GM12875 (cell line): ENCODE results near the gene DHRS7B.

Source experiments
- H3K4me3 ChIP-seq: one replicate; pipeline ENCODE4 v1.5.1; 2011; ENCODE audit warnings: low read depth, low read length, control low read depth
- TF ChIP-seq, protein P1 (sequence below): IDR thresholded peaks from 2 replicates; pipeline ENCODE4 v1.5.1; 2011; ENCODE audit warnings: low read depth, mild to moderate bottlenecking, control low read depth, inconsistent platforms, low read length, moderate library complexity, borderline replicate concordance; ENCODE audit not compliant: insufficient read depth

DHRS7B gene

DNA sequence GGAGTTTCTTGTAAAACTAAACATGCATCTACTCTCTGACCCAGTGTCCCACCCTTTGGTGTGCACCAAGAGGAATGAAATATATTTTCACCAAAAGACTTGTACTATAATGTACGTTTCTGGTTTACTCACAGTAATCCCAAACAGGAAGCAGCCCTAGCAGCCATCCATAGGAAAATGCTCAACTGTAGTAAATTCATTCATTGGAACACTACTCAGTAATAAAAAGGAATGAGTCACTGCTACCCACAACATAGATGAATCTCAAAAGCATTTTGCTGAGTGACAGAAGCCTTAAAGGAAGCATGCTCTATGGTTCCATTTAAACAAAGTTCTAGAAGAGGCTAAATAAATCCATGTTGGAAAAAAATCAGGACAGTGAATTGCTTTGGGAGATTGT lies 37.6 kb upstream of the DHRS7B start:
- TF ChIP-seq, protein P1, sequence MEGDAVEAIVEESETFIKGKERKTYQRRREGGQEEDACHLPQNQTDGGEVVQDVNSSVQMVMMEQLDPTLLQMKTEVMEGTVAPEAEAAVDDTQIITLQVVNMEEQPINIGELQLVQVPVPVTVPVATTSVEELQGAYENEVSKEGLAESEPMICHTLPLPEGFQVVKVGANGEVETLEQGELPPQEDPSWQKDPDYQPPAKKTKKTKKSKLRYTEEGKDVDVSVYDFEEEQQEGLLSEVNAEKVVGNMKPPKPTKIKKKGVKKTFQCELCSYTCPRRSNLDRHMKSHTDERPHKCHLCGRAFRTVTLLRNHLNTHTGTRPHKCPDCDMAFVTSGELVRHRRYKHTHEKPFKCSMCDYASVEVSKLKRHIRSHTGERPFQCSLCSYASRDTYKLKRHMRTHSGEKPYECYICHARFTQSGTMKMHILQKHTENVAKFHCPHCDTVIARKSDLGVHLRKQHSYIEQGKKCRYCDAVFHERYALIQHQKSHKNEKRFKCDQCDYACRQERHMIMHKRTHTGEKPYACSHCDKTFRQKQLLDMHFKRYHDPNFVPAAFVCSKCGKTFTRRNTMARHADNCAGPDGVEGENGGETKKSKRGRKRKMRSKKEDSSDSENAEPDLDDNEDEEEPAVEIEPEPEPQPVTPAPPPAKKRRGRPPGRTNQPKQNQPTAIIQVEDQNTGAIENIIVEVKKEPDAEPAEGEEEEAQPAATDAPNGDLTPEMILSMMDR: no peak
- no peak overlapping the region for H3K4me3 ChIP-seq

DNA sequence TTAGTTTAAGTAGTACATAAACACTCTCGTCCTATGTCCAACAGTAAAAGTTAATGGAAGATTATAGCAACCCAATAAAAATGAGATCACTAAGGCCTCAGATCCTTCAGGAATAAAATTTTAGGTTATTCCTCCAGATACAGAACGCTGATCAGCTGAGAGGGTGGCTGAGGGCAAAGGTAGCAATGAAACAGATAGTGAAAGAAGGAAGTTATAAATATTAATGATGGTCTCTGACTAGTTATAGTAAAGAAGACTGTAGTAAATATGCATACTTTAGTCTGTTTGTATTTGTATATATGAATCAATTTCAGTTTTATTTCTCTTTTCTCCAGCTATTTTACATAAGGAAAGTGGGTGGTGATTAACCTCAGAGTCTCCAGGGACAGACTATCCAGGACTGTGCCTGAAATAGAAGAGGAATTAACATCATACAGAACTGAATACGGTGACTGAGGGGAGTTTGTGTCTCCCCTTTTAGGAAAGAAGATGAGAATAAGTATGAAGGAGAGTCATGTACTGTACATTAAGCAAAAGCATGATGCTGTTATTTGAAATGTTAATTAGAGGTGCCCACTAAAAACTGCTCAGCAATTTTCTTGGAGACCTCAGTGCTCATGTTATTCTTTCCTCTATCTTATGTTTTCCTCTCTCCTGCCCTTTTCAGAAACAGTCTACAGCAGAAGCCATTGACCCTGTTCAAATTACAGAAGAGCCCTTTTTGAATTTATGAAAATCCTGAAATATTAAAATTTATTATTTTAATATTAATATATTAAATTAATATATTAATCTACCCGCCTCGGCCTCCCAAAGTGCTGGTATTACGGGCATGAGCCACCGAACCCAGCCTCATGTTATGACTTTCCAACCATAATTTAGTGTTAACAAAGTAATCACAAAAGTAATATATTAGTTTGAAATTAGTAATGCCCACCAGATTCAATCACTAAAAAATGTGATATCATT lies 36.5 kb upstream of the DHRS7B start:
- H3K4me3 ChIP-seq: no peak overlapping the region
- TF ChIP-seq, protein P1: no peak

DNA sequence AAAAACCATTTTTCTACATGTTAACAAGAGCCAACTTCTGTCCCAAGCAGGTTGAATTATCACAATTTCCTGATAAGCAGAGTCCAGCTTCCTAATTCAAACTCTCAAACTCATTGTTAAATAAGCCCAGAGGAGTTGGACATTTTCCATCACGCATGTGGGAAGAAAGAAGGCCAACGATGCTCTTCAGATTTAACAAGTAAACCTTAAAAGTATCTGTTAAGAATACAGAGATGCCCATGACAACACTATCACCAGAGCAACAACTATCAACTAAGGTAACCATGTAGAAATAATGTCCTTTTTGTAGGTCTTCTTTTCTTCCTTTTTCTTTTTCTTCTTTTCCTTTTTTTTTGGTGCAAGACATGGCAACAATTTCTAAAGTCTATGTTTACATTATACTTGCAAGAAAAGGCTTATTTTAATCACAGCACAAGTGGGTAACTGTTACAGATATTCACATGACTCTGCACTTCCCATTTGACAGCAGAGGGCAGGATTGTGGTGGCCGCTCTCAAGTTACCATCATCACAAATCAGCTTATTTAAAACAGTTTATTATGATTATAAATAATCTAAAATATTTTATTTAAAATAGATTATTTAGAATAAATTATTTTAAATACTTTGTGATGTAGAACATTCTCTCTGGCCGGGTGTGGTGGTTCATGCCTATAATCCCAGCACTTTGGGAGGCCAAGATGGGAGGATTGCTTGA lies 35.7 kb upstream of the DHRS7B start:
- no peak overlapping the region for H3K4me3 ChIP-seq
- TF ChIP-seq, protein P1: no peak

DNA sequence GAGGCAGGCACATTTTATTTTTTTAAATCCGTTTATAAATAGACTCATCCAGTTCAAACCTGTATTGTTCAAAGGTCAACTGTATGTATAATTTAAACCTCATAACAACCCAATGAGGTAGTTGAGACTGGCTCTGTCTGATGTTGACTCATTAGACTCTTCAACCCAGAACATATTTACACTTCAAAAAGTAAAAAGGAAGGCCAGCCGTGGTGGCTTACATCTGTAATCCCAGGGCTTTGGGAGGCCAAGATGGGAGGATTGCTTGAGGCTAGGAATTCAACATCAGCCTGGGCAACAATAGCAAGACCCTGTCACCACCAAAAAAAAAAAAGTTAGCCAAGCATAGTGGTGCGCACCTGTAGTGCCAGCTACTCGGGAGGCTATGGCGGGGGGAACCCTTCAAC lies 32.5 kb upstream of the DHRS7B start:
- H3K4me3 ChIP-seq: no peak overlapping the region
- TF ChIP-seq, protein P1: no peak

DNA sequence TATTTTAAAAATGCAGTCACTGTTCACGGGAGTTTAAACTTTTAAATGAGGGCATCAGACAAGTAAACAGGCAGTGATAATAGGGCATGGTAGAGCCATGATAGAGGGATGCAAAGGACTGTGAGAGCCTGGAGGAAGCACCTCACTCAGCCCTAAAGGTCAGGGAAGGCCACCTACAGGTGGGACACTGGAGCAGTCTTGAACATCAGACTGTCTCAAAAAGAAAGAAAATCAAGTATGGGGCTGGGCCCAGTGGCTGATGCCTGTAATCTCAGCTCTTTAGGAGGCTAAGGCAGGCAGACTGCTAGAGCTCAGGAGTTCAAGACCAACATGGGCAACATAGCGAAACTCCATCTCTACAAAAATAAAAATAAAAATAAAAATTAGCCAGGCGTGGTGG lies 31.0 kb upstream of the DHRS7B start:
- TF ChIP-seq, protein P1: no peak
- no peak overlapping the region for H3K4me3 ChIP-seq

DNA sequence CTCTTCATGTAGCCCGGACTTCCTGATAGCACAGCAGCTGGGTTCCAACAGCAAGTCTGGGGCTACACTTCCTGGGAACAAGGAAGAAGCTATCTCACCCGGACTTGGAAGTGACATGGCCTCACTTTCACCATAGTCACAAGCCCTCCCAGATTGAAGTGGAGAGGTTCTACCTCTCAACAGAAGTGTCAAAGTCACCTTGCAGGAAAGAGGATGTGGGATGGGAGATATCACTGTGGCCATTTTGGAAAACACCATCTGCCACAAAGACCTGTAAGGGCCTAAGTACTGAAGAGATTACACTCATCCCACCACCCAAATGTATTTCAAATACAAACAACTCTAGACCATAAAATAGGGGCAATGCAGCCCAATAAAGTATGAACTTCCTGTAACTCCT lies 29.9 kb upstream of the DHRS7B start:
- H3K4me3 ChIP-seq: no peak overlapping the region
- TF ChIP-seq, protein P1: no peak
